ENCODE measurements around the gene NDUFB8.

GRCh38 chr10:100502926-100503494 is 26.7 kb downstream of the NDUFB8 start:
- TF ChIP-seq POLR2AphosphoS5 (IDR thresholded peaks at IDR 0.05) (no peak), CTCF (IDR thresholded peaks at IDR 0.05) (no peak)
